ENCODE measurements around the gene LRRC8E. TPM values are rescaled to one million over a fixed set of nuclear protein-coding genes. Genes with fewer than 3 reads are reported as not detected.

Gene LRRC8E
- total RNA-seq, 1 experiment from 2014 or later: 3.0 TPM

DNA sequence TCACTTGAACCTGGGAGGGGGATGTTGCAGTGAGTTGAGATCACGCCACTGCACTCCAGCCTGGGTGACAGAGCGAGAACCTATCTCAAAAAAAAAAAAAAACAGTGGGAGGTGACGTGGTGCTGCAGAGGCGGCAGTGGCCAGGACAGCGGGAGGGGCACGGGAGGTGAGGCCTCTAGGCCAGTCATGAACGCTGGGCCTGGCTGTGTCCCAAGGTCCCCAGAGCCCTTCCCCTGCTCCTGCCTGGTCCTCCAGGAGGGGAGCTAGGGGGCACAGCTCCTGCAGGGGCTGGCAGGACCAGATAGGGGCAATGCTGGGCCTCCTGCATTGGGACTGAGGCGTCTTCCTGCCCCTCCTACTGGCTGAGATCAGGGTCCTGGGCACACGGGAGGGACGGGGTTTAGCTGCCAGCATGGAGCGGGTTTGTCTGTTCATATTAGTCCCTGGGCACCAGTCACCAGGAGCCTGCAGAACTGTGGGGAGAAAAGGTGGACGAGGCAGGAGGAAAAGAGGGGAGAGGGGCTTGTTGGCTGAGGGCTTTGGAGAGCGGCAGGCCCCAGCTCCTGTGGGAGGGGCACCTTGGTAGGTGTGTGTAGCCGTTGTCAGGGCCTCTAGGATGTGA lies 19.9 kb downstream of the LRRC8E start (continued):
- TF ChIP-seq, protein P1, sequence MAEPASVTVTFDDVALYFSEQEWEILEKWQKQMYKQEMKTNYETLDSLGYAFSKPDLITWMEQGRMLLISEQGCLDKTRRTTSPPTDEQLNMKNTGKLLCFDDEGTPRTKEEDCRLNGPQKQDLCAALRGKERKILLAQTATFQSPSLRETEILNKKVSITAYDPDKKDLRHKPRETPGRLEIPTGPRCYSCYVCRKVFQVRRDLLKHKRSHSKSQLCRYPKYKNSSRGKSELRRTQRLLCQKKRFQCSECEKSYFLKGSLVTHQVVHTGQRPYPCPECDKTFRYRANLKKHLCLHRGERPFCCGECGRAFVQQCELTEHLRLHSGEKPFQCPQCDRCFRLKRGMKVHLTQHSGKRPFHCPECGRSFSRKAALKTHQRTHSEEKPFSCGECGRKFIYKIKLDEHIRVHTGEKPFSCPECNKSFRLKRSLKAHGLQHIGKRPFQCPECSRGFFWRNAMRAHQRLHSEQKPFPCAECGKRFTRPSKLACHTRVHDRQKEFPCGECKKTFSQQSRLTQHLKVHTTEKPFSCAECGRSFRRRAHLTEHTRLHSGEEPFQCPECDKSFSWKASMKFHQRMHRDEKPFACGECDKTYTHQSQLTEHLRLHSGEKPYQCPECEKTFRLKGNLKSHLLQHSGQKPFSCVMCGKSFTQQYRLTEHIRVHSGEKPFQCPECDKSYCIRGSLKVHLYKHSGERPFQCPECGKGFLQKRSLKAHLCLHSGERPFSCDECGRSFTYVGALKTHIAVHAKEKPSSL (CRISPR knock-in tag; conservative IDR thresholded peaks at IDR 0.05): no peak
- TF ChIP-seq, protein P2, sequence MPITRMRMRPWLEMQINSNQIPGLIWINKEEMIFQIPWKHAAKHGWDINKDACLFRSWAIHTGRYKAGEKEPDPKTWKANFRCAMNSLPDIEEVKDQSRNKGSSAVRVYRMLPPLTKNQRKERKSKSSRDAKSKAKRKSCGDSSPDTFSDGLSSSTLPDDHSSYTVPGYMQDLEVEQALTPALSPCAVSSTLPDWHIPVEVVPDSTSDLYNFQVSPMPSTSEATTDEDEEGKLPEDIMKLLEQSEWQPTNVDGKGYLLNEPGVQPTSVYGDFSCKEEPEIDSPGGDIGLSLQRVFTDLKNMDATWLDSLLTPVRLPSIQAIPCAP (CRISPR knock-in tag; IDR thresholded peaks at IDR 0.05): no peak

DNA sequence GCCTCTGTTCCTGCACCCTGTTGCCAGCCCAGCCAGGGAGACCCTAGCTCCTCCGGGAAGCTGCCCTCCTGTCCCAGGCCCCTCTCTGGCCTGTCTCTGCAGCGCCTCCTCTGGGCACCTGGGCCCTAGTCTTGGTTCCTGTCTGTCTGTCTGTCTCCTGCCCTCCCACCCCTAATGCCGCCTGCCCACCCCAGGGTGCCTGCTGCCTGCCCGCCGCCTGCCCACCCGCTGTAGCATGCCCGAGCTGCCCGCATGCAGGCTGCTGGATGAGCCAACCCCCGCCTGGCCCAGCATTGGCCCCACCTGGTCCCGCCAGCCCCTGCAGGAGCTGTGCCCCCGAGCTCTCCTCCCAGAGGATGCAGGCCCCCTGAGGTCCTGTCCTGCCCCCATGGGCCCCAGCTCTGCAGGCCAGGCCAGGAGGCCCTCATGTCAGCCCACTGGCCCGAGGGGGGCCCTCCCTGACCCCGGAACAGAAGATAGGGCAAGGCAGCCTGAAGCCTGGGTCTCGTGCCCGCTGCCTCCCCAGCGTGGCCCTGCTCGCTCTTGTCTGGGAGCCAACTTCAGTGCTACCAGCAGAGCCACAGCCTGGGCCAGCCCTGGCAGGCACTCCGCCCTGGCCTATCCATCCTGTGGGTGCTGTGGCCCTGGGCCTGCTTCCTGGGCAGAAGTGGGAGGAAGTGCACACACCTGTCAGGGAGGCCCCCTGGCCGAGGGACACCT lies 20.6 kb downstream of the LRRC8E start:
- Mint-ChIP-seq H3K27ac (no peak overlapping the region), H3K4me3 (no peak overlapping the region), H3K36me3 (peaks cover 11% of the 10 kb centered on the region), H3K27me3 (ENCODE audit: low read depth) (no peaks in the 10 kb centered on the region; the same call in 1 of the 2 replicates), H3K4me1 (peaks cover 12% of the 10 kb centered on the region), H3K9me3 (no peaks in the 10 kb centered on the region)
- TF ChIP-seq JAZF1 (CRISPR knock-in tag; IDR thresholded peaks at IDR 0.05) (no peak), CREB1 (CRISPR knock-in tag; IDR thresholded peaks at IDR 0.05) (no peak)
- TF ChIP-seq, protein P3, sequence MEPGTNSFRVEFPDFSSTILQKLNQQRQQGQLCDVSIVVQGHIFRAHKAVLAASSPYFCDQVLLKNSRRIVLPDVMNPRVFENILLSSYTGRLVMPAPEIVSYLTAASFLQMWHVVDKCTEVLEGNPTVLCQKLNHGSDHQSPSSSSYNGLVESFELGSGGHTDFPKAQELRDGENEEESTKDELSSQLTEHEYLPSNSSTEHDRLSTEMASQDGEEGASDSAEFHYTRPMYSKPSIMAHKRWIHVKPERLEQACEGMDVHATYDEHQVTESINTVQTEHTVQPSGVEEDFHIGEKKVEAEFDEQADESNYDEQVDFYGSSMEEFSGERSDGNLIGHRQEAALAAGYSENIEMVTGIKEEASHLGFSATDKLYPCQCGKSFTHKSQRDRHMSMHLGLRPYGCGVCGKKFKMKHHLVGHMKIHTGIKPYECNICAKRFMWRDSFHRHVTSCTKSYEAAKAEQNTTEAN (CRISPR knock-in tag; IDR thresholded peaks at IDR 0.05): no peak
- DNase-seq (ENCODE audit: low spot score): no peak
- peak; percentile 47 for ATAC-seq
- CTCF ChIA-PET: interaction anchor here (0.6 to 5.1 kb wide), 17 partner anchors 10 to 279 kb away, joined by 3 to 70 read pairs (median 5); partner anchors contain the start of genes LRRC8E, PET100, PRR36 and SNAPC2
- POLR2A ChIA-PET: interaction anchor here (1.3 kb wide), 1 partner anchor 8 kb away, joined by 4 read pairs; no protein-coding TSS in a partner anchor

DNA sequence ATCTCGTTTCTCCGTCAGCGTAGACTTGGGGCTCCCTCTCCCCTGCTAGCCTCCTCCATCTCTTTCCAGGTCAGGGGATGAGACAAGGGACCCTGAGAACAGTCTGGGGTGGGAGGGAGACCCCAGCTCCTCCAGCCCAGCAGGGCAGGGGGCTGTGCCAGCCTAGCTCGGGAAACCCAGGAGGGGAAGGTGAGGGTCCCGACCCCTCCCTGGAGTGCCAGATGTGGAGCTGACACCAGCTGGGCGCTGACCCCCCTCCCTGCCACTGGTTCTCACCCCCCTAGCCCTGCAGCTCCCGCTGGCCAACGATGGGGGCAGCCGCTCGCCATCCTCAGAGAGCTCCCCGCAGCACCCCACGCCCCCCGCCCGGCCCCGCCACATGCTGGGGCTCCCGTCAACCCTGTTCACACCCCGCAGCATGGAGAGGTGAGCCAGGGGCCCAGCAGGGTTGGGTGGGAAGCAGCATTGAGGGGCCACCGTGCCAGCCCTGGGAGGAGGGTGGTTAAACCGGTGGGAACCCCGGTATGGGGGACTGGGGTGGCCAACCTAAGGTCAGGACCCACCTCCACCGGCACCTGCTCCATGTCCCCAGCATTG lies 21.3 kb downstream of the LRRC8E start:
- H3K36me3 Mint-ChIP-seq: peaks cover 11% of the 10 kb centered on the region
- peaks cover 10% of the 10 kb centered on the region for H3K4me1 Mint-ChIP-seq
- peaks cover 5% of the 10 kb centered on the region for H3K27me3 Mint-ChIP-seq (ENCODE audit: low read depth)
- no peak overlapping the region for H3K4me3 Mint-ChIP-seq
- DNase-seq (ENCODE audit: low spot score) (no peak), ATAC-seq (no peak)
- no peak overlapping the region for H3K27ac Mint-ChIP-seq
- TF ChIP-seq, protein P4, sequence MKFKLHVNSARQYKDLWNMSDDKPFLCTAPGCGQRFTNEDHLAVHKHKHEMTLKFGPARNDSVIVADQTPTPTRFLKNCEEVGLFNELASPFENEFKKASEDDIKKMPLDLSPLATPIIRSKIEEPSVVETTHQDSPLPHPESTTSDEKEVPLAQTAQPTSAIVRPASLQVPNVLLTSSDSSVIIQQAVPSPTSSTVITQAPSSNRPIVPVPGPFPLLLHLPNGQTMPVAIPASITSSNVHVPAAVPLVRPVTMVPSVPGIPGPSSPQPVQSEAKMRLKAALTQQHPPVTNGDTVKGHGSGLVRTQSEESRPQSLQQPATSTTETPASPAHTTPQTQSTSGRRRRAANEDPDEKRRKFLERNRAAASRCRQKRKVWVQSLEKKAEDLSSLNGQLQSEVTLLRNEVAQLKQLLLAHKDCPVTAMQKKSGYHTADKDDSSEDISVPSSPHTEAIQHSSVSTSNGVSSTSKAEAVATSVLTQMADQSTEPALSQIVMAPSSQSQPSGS (CRISPR knock-in tag; IDR thresholded peaks at IDR 0.05; ENCODE audit: borderline replicate concordance, low read depth): no peak
- TF ChIP-seq CBFB (CRISPR knock-in tag; IDR thresholded peaks at IDR 0.05; ENCODE audit: low read depth) (no peak), TEAD1 (CRISPR knock-in tag; IDR thresholded peaks at IDR 0.05) (no peak), JAZF1 (CRISPR knock-in tag; IDR thresholded peaks at IDR 0.05) (no peak), ATF1 (CRISPR knock-in tag; IDR thresholded peaks at IDR 0.05) (no peak), EMX1 (CRISPR knock-in tag; IDR thresholded peaks at IDR 0.05) (no peak), NFYB (CRISPR knock-in tag; conservative IDR thresholded peaks at IDR 0.05; ENCODE audit: low read depth) (no peak), ZNF121 (CRISPR knock-in tag; IDR thresholded peaks at IDR 0.05) (no peak), NR1H2 (CRISPR knock-in tag; IDR thresholded peaks at IDR 0.05) (no peak), ZNF232 (CRISPR knock-in tag; IDR thresholded peaks at IDR 0.05) (no peak)
- TF ChIP-seq, protein P5, sequence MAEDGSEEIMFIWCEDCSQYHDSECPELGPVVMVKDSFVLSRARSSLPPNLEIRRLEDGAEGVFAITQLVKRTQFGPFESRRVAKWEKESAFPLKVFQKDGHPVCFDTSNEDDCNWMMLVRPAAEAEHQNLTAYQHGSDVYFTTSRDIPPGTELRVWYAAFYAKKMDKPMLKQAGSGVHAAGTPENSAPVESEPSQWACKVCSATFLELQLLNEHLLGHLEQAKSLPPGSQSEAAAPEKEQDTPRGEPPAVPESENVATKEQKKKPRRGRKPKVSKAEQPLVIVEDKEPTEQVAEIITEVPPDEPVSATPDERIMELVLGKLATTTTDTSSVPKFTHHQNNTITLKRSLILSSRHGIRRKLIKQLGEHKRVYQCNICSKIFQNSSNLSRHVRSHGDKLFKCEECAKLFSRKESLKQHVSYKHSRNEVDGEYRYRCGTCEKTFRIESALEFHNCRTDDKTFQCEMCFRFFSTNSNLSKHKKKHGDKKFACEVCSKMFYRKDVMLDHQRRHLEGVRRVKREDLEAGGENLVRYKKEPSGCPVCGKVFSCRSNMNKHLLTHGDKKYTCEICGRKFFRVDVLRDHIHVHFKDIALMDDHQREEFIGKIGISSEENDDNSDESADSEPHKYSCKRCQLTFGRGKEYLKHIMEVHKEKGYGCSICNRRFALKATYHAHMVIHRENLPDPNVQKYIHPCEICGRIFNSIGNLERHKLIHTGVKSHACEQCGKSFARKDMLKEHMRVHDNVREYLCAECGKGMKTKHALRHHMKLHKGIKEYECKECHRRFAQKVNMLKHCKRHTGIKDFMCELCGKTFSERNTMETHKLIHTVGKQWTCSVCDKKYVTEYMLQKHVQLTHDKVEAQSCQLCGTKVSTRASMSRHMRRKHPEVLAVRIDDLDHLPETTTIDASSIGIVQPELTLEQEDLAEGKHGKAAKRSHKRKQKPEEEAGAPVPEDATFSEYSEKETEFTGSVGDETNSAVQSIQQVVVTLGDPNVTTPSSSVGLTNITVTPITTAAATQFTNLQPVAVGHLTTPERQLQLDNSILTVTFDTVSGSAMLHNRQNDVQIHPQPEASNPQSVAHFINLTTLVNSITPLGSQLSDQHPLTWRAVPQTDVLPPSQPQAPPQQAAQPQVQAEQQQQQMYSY (CRISPR knock-in tag; IDR thresholded peaks at IDR 0.05): no peak
- TF ChIP-seq, protein P6, sequence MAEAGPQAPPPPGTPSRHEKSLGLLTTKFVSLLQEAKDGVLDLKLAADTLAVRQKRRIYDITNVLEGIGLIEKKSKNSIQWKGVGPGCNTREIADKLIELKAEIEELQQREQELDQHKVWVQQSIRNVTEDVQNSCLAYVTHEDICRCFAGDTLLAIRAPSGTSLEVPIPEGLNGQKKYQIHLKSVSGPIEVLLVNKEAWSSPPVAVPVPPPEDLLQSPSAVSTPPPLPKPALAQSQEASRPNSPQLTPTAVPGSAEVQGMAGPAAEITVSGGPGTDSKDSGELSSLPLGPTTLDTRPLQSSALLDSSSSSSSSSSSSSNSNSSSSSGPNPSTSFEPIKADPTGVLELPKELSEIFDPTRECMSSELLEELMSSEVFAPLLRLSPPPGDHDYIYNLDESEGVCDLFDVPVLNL (CRISPR knock-in tag; IDR thresholded peaks at IDR 0.05; ENCODE audit: borderline replicate concordance, low read depth): no peak
- TF ChIP-seq, protein P7, sequence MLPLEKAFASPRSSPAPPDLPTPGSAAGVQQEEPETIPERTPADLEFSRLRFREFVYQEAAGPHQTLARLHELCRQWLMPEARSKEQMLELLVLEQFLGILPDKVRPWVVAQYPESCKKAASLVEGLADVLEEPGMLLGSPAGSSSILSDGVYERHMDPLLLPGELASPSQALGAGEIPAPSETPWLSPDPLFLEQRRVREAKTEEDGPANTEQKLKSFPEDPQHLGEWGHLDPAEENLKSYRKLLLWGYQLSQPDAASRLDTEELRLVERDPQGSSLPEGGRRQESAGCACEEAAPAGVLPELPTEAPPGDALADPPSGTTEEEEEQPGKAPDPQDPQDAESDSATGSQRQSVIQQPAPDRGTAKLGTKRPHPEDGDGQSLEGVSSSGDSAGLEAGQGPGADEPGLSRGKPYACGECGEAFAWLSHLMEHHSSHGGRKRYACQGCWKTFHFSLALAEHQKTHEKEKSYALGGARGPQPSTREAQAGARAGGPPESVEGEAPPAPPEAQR (CRISPR knock-in tag; IDR thresholded peaks at IDR 0.05): no peak
- POLR2A ChIA-PET: no interaction called here
- no peaks in the 10 kb centered on the region for H3K9me3 Mint-ChIP-seq
- CTCF ChIA-PET: interaction anchor here (1.0 to 5.1 kb wide), 7 partner anchors 9 to 229 kb away, joined by 3 to 70 read pairs (median 8); partner anchors contain the start of genes SNAPC2 and TRAPPC5

All from WTC11 (cell line).